A673 (cell line): ENCODE measurements around the gene FGF12.

Source experiments
- CTCF ChIP-seq: fragments of 300-800, 200-600 bp; sonication (generic); conservative IDR thresholded peaks from 2 replicates; pipeline ENCODE4 v1.5.1; 2017; ENCODE audit warnings: low read depth, mild to moderate bottlenecking, antibody characterized with exemption, low read length, moderate library complexity, mixed read lengths
- EZH2 ChIP-seq: fragments of 200-600 bp; sonication (generic); IDR thresholded peaks from 2 replicates; pipeline ENCODE4 v1.6.1; 2017; ENCODE audit warnings: borderline replicate concordance, low read depth, mild to moderate bottlenecking, mixed read lengths, antibody characterized with exemption, low read length; ENCODE audit not compliant: poor library complexity, severe bottlenecking

DNA sequence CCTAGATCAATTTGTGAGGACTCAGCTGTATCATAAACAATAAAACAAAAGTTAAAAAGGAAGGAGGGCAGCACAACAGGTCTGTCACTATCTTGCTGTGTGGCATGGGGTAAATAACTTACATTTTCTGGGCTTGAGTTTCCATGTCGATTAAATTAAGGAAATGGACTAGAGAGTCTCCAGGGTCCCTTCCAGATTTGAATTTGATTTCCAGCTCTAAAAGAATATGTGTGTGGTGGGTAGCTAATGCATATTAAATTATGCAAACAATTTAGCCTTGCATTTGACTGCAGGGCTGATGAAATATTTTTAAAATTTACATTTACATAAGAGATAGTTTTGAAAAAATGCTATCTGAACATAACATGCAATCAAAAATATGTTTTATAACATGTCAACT is 447.7 kb downstream of the FGF12 start:
- TF ChIP-seq CTCF (no peak), EZH2 (no peak)
